Activated CD8-positive, alpha-beta memory T cell treated with anti-CD3 and anti-CD28 coated beads for 4 hours (primary cell): Measurements from ENCODE around the gene FGFR4.

Experiments used
- DNase-seq, 2 donors: peaks; one replicate each; pipeline ENCODE4 v3.0.0-alpha.2; 2020; ENCODE audit warnings: low read depth in 2 of 2

Gene FGFR4

DNA sequence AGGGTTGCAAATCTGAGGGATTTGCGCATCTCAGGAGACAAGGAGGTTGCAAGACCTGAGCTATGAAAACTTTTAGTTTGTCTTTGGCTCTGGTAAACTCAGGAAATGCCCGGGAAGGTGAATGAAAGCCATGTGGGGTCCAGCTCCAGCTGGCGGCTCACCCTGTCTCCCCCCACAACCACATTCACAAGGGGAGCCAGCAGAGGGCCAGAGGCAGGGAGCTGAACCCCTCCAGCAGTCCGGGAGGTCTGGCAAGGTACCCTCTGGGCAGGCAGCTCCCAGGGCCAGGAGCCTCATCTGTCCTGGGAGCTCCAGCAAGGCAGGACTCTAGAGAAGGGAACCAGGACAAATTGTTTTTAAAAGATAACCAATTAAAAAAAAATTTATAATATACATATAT is 2.5 kb upstream of the FGFR4 start:
- DNase-seq, result no peak

DNA sequence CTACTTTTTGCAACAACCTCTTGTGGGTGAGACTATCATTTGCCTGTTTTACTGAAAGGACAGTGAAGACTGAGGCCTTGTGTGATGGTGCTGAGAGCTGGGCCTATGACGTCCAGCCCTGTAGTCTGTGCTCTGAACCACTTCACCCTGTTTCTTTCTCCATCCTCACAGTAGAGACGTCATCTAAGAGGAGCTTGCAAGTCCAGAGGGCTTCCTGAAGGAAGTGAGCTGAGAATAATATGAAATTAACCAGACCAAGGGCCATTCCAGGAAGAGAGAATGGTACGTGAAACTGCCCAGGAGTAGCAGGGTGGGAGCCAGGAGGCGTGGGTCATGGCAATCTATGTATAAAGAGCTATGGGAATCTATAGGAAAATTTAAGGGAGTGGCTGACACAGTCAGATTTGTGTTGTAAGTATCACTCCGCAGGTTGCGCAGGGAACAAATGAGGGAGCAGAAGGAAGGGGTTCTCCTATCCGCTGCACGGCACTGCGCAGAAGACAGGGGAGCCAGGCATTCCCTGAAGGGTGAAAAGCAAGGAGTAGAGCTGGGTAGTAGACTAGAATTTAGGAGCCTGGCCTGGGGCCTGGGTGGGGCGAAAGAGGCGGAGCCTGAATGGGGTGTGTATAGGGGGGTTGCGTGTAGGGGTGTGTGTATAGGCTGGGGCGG is 596 bp upstream of the FGFR4 start:
- DNase-seq, result no peak

DNA sequence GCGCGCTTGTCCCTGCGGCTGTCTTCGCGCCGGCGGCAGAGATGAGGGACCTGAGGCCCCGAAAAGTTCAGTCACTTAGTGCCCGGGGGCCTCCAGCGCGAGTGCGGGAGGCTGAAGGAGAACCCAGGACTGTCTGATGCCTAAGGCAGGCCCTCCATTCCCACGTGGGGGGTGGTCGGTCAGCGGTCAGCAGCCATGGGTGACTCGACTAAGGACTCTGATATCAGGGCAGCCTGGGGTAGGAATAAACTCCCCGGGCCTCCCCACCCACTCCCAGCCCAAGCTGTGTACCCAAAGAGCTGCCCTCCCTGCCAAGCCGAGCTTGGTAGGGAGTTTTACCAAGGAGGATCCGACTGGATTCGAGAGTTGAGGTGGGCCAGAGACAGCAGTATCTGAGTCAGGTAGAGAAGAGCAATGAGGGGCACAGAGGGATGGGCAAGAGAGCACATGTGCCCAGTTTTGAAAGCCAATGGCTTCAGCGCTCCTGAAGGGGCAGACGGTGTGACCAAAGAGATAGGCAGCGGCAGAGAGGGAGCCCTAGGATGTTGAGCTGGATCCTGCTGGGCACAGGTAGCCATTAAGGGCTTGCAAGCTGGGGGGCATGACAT is 787 bp downstream of the FGFR4 start:
- DNase-seq, result no peak

DNA sequence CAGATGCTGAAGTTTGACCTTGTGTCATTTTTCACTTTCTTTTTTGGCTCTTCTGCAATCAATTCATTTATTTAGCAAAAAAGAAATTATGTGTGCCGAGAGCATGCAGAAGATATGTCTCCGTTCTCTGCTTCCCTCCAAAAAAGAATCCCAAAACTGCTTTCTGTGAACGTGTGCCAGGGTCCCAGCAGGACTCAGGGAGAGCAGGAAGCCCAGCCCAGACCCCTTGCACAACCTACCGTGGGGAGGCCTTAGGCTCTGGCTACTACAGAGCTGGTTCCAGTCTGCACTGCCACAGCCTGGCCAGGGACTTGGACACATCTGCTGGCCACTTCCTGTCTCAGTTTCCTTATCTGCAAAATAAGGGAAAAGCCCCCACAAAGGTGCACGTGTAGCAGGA is 2.4 kb downstream of the FGFR4 start:
- DNase-seq, result no peak

DNA sequence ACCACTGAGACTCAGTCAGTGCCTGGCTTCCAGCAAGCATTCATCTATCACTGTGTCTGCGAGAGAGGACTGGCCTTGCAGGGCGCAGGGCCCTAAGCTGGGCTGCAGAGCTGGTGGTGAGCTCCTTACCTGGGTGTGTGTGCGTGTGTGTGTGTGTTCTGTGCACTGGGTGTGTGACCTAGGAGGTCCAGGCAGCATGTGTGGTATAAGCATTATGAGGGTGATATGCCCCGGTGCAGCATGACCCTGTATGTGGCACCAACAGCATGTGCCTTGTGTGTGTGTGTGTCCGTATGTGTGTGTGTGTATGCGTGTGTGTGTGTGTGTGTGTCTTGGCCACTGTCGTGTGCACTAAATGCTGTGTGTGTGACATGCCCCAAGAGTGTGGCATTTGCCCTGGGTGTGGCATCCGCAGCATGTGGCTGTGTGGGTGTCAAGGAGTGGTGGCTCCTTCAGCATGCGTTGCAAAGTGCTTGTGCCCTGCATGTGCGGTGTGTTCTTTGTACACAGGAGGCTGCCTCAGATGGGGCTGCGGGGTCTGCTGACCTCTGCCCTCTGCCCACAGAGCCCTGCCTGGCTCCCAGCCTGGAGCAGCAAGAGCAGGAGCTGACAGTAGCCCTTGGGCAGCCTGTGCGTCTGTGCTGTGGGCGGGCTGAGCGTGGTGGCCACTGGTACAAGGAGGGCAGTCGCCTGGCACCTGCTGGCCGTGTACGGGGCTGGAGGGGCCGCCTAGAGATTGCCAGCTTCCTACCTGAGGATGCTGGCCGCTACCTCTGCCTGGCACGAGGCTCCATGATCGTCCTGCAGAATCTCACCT is 3.3 kb downstream of the FGFR4 start:
- DNase-seq, result no peak

DNA sequence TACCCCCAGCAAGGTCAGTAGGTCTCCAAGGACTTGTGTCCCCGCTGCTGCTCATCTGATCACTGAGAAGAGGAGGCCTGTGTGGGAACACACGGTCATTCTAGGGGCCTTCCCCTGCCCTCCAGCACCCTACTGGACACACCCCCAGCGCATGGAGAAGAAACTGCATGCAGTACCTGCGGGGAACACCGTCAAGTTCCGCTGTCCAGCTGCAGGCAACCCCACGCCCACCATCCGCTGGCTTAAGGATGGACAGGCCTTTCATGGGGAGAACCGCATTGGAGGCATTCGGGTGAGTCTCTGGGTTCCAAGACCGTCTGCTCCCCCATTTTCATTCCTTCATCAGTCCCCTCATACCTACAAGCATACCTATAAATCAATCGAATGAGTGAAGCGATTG is 4.1 kb downstream of the FGFR4 start:
- no peak for DNase-seq

DNA sequence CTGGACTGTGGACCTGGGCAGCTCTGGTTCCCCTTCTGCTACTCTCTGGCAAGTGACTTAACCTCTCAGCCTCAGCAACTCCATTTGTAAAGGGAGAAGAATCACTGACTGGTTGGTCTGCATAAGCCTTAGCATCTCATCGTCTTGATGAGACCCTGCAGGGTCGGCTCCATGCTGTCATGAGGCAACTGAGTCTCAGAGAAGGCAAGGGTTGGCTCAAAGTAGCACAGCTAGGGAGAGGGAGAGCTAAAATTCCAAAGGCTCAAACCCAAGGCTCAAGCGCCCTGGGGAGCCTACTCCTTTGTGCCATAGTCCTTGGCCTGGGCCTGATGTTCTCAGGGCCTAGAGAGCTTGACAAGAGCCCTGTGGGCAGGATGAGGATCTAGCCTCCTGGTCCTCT is 4.5 kb downstream of the FGFR4 start:
- no peak for DNase-seq

DNA sequence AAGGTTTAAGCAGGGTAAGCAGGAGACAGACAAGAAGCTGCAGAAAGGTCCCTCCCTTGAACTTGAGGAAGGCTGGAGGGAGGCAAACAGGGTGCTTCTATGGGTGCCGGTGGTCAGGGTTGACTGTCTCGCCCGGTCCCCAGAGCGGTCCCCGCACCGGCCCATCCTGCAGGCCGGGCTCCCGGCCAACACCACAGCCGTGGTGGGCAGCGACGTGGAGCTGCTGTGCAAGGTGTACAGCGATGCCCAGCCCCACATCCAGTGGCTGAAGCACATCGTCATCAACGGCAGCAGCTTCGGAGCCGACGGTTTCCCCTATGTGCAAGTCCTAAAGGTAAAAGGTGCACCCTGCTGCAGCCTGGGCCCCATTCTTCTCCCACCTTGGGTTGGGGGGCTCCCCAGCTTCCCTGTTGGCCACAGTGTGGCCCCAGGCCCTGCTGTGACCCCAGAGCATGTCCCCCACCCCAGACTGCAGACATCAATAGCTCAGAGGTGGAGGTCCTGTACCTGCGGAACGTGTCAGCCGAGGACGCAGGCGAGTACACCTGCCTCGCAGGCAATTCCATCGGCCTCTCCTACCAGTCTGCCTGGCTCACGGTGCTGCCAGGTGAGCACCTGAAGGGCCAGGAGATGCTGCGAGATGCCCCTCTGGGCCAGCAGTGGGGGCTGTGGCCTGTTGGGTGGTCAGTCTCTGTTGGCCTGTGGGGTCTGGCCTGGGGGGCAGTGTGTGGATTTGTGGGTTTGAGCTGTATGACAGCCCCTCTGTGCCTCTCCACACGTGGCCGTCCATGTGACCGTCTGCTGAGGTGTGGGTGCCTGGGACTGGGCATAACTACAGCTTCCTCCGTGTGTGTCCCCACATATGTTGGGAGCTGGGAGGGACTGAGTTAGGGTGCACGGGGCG is 5.7 kb downstream of the FGFR4 start:
- DNase-seq, result no peak

DNA sequence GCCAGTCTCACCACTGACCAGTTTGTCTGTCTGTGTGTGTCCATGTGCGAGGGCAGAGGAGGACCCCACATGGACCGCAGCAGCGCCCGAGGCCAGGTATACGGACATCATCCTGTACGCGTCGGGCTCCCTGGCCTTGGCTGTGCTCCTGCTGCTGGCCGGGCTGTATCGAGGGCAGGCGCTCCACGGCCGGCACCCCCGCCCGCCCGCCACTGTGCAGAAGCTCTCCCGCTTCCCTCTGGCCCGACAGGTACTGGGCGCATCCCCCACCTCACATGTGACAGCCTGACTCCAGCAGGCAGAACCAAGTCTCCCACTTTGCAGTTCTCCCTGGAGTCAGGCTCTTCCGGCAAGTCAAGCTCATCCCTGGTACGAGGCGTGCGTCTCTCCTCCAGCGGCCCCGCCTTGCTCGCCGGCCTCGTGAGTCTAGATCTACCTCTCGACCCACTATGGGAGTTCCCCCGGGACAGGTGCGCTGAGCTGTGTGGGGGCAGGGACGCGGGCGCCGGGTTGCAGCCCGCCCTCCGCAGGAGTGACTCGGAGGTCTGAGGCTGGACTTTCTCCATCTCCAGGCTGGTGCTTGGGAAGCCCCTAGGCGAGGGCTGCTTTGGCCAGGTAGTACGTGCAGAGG is 6.5 kb downstream of the FGFR4 start:
- DNase-seq, result no peak

DNA sequence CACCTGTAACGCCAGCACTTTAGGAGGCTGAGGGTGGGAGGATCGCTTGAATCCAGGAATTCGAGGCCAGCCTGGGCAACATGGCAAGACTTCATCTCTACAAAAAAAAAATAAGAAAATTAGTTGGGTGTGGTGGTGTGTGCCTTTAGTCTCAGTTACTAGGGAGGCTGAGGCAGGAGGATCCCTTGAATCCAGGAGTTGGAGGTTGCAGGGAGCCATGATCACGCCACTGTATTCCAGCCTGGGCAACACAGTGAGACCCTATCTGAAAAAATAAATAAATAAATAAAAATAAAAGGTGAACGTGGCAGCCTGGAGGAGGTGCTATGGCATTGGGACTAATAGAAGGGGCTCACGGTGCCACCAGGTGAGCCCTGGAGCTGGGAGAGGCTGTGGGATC is 7.1 kb downstream of the FGFR4 start:
- DNase-seq, result no peak

DNA sequence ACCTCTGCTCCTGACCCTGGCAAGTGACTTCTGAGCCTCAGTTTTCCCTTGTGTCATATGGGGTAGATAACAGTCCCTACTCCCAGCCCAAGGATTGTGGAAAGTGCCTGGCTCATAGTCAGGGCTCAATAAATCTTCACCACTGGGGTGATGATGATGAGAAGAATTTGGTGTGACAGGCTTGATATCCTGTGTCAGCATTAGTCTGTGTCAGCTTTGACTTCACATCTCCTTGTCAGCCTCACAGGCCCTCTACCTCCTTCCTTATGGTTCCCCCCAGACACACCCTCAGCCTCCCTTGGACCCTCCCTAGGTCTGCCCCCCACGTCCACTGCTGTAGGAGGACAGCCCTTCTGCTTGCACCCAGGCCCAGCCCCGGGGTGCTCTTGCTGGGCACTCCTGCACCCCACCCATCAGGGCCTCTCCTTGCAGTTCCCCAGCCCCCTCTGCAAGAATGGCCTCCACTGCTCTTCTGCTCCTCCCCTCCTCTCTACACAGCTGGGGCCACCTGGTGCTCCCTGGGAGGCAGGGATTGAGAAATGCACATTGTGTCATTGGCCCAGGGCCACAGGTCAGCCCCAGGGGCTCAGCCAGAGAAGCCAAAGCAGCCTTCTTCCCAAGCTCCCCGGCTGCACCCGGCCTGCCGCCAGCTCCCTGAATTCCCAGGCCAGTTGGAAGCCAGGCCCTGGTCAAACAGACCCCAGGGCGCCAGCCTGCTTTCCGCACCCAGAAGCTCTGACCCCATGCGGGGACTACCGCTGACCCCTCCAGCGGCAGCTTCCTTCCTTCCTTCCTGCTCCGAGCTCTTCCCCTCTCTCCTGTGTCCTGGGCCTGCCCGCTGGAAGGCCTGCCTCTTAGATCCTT is 7.7 kb downstream of the FGFR4 start:
- no peak for DNase-seq

DNA sequence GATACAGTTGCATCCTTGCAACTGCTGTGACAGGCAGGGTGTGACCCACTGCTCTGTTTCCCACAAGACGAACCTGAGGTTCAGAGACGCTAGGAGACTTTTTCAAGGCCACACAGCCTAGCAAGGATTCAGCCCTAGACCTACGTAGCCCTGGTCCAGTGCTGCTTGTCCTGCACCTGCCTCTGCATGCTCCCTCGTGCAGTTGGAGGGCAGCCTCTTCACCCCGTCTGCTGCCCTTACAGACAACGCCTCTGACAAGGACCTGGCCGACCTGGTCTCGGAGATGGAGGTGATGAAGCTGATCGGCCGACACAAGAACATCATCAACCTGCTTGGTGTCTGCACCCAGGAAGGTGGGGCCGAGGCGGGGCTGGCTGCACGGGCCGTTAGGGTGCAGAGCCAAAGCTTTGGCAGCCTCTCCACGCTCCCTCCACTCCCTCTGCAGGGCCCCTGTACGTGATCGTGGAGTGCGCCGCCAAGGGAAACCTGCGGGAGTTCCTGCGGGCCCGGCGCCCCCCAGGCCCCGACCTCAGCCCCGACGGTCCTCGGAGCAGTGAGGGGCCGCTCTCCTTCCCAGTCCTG is 8.5 kb downstream of the FGFR4 start:
- DNase-seq, result no peak

DNA sequence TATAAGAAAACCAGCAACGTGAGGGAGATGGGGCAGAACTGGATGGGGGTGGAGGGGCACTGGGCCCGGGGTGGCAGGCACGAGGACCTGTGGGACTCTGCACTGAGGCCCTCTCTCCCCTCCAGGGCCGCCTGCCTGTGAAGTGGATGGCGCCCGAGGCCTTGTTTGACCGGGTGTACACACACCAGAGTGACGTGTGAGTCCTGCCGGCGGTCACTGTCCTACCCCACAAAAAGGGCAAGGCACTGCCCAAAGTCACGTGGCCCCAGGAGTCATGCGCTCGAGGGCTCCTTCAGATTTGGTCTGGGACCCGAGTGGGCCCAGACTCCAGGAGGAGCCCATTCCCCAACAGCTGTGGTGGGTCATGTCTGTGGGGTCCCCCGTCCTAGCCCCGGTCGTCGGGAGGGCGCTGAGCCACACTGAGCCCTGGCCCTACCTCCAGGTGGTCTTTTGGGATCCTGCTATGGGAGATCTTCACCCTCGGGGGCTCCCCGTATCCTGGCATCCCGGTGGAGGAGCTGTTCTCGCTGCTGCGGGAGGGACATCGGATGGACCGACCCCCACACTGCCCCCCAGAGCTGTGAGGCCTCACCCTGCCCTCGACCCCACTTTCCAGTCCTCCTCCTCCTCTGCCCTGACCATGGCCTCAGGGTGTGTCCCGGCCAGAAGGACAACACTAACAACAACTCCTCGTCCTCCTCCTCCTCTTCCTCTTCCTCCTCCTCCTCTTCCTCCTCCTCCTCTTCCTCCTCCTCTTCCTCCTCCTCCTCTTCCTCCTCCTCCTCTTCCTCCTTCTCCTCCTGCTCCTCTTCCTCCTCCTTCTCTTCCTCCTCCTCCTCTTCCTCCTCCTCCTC is 9.7 kb downstream of the FGFR4 start:
- no peak for DNase-seq

DNA sequence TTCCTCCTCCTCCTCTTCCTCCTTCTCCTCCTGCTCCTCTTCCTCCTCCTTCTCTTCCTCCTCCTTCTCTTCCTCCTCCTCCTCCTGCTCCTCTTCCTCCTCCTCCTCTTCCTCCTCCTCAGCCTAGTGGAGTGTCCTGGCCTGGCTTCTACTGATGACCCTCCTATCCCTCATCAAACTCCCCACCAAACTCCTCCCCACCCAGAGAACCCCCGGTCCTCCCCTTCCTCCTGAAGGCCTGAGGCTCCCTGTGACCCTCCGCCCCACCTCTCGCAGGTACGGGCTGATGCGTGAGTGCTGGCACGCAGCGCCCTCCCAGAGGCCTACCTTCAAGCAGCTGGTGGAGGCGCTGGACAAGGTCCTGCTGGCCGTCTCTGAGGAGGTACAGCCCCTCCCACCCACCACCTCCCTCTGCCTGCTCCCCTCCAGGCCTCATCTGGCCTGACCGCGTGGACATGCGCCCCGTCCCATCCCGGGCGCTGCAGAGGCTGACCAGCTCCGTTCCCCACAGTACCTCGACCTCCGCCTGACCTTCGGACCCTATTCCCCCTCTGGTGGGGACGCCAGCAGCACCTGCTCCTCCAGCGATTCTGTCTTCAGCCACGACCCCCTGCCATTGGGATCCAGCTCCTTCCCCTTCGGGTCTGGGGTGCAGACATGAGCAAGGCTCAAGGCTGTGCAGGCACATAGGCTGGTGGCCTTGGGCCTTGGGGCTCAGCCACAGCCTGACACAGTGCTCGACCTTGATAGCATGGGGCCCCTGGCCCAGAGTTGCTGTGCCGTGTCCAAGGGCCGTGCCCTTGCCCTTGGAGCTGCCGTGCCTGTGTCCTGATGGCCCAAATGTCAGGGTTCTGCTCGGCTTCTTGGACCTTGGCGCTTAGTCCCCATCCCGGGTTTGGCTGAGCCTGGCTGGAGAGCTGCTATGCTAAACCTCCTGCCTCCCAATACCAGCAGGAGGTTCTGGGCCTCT is 10.6 kb downstream of the FGFR4 start:
- no peak for DNase-seq

DNA sequence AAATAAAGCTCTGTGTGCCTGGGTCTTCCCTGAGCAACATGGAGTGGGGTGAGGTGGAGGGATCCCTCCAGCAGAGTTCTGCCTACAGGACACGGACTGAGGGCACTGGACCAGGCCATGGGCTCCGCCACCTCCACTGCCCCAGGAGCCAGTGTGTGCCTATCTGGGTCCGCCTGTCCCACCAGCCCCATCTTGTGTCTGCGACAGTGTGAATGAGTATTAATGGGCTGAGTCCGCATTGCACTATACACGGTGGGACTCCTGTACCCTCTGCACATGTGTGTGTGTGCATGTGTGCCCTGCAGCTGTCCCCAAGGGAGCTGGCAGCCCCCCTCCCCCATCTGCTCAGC is 11.4 kb downstream of the FGFR4 start:
- DNase-seq, result no peak

DNA sequence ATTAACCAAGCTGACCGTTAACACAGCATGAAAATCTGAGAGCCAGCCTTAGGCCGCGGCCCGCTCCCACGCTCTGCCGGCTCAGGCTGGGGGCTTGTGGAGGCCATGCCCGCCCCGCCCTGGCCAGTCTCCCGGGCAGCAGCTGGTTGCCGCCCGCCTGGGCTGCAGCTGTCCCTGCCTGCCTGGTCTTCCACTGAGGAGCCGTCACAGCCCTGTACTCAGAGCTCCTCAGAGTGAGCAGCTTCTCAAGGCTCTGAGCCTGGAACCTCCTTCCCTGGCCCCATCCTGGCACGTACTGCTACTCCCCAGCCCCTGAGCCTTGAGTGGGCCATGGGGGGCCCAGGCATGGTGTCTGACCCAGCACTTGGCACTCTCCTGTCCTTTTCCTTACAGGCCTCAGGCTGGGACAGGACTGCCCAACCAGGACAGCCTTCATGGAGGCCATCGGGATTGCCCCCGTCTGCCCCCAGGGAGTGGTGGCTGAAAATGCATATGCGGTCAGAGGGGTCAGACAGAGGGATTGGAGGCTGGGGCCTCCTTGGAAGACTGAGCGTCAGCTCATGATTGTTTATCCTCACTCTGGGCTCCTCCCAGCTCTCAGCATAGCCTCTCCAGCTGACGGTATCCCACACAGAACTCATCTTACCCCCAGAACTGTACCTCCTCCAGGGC is 11.9 kb downstream of the FGFR4 start:
- DNase-seq, result no peak

DNA sequence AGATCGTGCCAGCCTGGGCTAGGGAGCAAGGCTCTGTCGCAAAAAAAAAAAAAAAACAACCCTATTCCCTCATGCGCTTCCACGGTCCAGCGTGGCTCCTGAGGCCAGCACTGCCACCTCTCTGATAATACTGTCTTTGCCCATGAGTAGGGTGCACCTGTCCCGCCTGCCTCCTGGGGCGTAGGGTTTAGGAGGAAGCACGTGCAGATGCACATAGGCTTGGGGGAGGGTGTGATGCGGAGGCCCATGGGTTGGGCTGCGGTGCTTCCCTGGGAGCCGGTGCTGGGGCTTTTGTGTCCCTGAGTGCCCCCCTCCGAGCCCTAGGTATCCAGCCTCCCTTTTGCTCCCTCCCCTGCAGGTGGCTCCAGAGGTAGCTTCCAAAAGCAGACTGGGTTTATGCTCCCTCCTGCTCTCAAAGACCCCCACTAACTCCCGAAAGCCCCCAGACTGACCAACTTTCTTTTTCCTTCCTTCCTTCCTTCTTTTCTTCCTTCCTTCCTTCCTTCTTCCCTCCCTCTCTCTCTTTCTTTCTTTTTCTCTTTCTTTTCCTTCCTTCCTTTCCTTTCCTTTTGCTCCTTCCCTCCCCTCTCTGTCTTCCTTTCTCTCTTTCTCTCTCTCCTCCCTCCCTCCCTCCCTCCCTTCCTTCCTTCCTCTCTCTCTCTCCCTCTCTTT is 12.8 kb downstream of the FGFR4 start:
- DNase-seq, result no peak
